H1 (cell line): Measurements from ENCODE around the gene TMEM269. TPM values are rescaled to one million over a fixed set of nuclear protein-coding genes. Genes with fewer than 3 reads are reported as not detected.

ENCODE experiments used
- CTCF ChIA-PET: fragments of 300-600 bp; sonication (Branson Sonifier 250); formaldehyde crosslinking; loops from one replicate; lab custom pipeline; 2021; ENCODE audit not compliant: partially characterized antibody; lab: Charles Lee
- POLR2A ChIA-PET: fragments of 300-600 bp; sonication (Branson Sonifier 250); formaldehyde crosslinking; loops from one replicate; lab custom pipeline; 2021; ENCODE audit warnings: inconsistent platforms; ENCODE audit not compliant: partially characterized antibody; lab: Charles Lee
- DNase-seq, 2 experiments: peaks; one replicate each; pipeline versions ENCODE4 v3.0.0 to v3.0.0-alpha.2; 2010 to 2022; ENCODE audit warnings: low spot score in 2 of 2, low read depth in 1 of 2, mixed read lengths in 1 of 2
- FAIRE-seq: peaks from 2 replicates; lab custom pipeline; 2011; peaks lifted over from hg19 to GRCh38; lab: Jason Lieb, UNC
- H2AFZ ChIP-seq: 2 replicates; pipeline ENCODE4 v1.8.1; 2012; ENCODE audit warnings: low read length, inconsistent platforms
- H2AK5ac ChIP-seq: 2 replicates; pipeline ENCODE4 v1.6.1; 2013; ENCODE audit warnings: low read depth, low read length
- H2BK120ac ChIP-seq: replicated peaks from 2 replicates; pipeline ENCODE3; 2013; ENCODE audit warnings: low read depth, low read length, inconsistent platforms
- H2BK12ac ChIP-seq: 2 replicates; pipeline ENCODE4 v1.6.1; 2013; ENCODE audit warnings: low read depth, low read length
- H2BK15ac ChIP-seq: 2 replicates; pipeline ENCODE4 v1.6.1; 2013; ENCODE audit warnings: low read length
- H2BK20ac ChIP-seq: 2 replicates; pipeline ENCODE4 v1.6.1; 2013; ENCODE audit warnings: low read length
- H2BK5ac ChIP-seq: 2 replicates; pipeline ENCODE4 v1.6.1; 2013; ENCODE audit warnings: low read depth, low read length
- H3K14ac ChIP-seq: 2 replicates; pipeline ENCODE4 v1.6.1; 2013; ENCODE audit warnings: inconsistent platforms; ENCODE audit not compliant: insufficient read length
- H3K18ac ChIP-seq: 2 replicates; pipeline ENCODE4 v1.6.1; 2013; ENCODE audit warnings: low read length; ENCODE audit errors: extremely low read depth
- H3K23ac ChIP-seq: 2 replicates; pipeline ENCODE4 v1.6.1; 2013; ENCODE audit warnings: inconsistent platforms; ENCODE audit not compliant: insufficient read length
- H3K23me2 ChIP-seq: 2 replicates; pipeline ENCODE4 v1.6.1; 2013; ENCODE audit warnings: low read depth, low read length
- H3K27ac ChIP-seq: 2 replicates; pipeline ENCODE4 v1.6.1; 2011; ENCODE audit warnings: low read depth, low read length, inconsistent platforms
- H3K27me3 ChIP-seq, 4 experiments: replicated peaks in 1 of 4; 1 replicate in 1 of 4; 2 replicates in 3 of 4; pipeline versions ENCODE4 v1.6.1 to v1.8.1; 2011 to 2013; ENCODE audit warnings: low read length in 3 of 4, mild to moderate bottlenecking in 3 of 4, inconsistent platforms in 2 of 4, mixed read lengths in 2 of 4, moderate library complexity in 1 of 4; ENCODE audit not compliant: control insufficient read depth in 3 of 4, insufficient read depth in 3 of 4; ENCODE audit errors: extremely low read depth in 1 of 4
- H3K36me3 ChIP-seq, 4 experiments: 2 replicates each; pipeline versions ENCODE4 v1.6.1 to v1.8.1; 2011 to 2013; ENCODE audit warnings: mild to moderate bottlenecking in 4 of 4, low read length in 3 of 4, moderate library complexity in 2 of 4, control low read depth in 1 of 4, inconsistent platforms in 1 of 4; ENCODE audit not compliant: insufficient read depth in 4 of 4, control insufficient read depth in 2 of 4
- H3K4ac ChIP-seq: replicated peaks from 2 replicates; pipeline ENCODE3; 2013; ENCODE audit warnings: low read length, low read depth, mixed read lengths, inconsistent platforms; ENCODE audit not compliant: insufficient read length
- H3K4me1 ChIP-seq, 4 experiments: replicated peaks in 1 of 4; 1 replicate in 1 of 4; 2 replicates in 3 of 4; pipeline versions ENCODE4 v1.6.1 to v1.8.1; 2011 to 2013; ENCODE audit warnings: low read length in 3 of 4, inconsistent platforms in 2 of 4, mixed read lengths in 1 of 4; ENCODE audit not compliant: insufficient read depth in 4 of 4, control insufficient read depth in 3 of 4
- H3K4me2 ChIP-seq, 2 experiments: 2 replicates each; pipeline versions ENCODE4 v1.6.1 to v1.8.1; 2011 to 2013; ENCODE audit warnings: low read depth in 2 of 2, low read length in 2 of 2, control low read depth in 1 of 2, inconsistent platforms in 1 of 2, mild to moderate bottlenecking in 1 of 2; ENCODE audit not compliant: insufficient read depth in 1 of 2
- H3K4me3 ChIP-seq, 4 experiments: fragments of 200-600, 300-600 bp in 1 of 4; sonication (generic), shearing (Covaris generic), sonication (Bioruptor Twin) in 1 of 4; 2 replicates each; pipeline versions ENCODE4 v1.5.1 to v1.8.1; 2011 to 2016; ENCODE audit warnings: low read length in 4 of 4, low read depth in 3 of 4, control low read depth in 2 of 4, inconsistent platforms in 2 of 4, mild to moderate bottlenecking in 2 of 4, mixed read lengths in 1 of 4, moderate library complexity in 1 of 4; ENCODE audit not compliant: insufficient read depth in 2 of 4; ENCODE audit errors: extremely low read depth in 1 of 4
- H3K56ac ChIP-seq: replicated peaks from 2 replicates; pipeline ENCODE3; 2013; ENCODE audit warnings: low read depth, mild to moderate bottlenecking, mixed read lengths, low read length, inconsistent platforms; ENCODE audit not compliant: insufficient read length
- H3K79me1 ChIP-seq: 2 replicates; pipeline ENCODE4 v1.6.1; 2013; ENCODE audit warnings: low read depth, low read length, control low read depth
- H3K79me2 ChIP-seq, 2 experiments: 2 replicates each; pipeline versions ENCODE4 v1.6.1 to v1.8.1; 2012 to 2013; ENCODE audit warnings: low read length in 2 of 2, mild to moderate bottlenecking in 2 of 2, inconsistent platforms in 1 of 2; ENCODE audit not compliant: insufficient read depth in 2 of 2, control insufficient read depth in 1 of 2
- H3K9ac ChIP-seq, 4 experiments: replicated peaks in 1 of 4; 1 replicate in 1 of 4; 2 replicates in 3 of 4; pipeline versions ENCODE4 v1.6.1 to v1.8.1; 2011 to 2013; ENCODE audit warnings: low read depth in 3 of 4, low read length in 3 of 4, control low read depth in 2 of 4, mild to moderate bottlenecking in 2 of 4, moderate library complexity in 2 of 4, inconsistent platforms in 1 of 4; ENCODE audit errors: extremely low read depth in 1 of 4
- H3K9me3 ChIP-seq, 2 experiments: 2 replicates each; pipeline versions ENCODE4 v1.6.1 to v1.8.1; 2012 to 2013; ENCODE audit warnings: mild to moderate bottlenecking in 2 of 2, moderate library complexity in 2 of 2, control low read depth in 1 of 2, inconsistent platforms in 1 of 2, low read depth in 1 of 2, low read length in 1 of 2, mixed read lengths in 1 of 2; ENCODE audit not compliant: insufficient read depth in 2 of 2
- H4K20me1 ChIP-seq, 2 experiments: replicated peaks in 1 of 2; 2 replicates each; pipeline versions ENCODE3 to v1.8.1; 2011 to 2013; ENCODE audit warnings: inconsistent platforms in 2 of 2, low read length in 2 of 2, mild to moderate bottlenecking in 1 of 2; ENCODE audit not compliant: insufficient read depth in 2 of 2, control insufficient read depth in 1 of 2
- H4K5ac ChIP-seq: 2 replicates; pipeline ENCODE4 v1.6.1; 2013; ENCODE audit warnings: low read length, low read depth, mixed read lengths, inconsistent platforms; ENCODE audit not compliant: insufficient read length
- H4K8ac ChIP-seq: 2 replicates; pipeline ENCODE4 v1.8.0; 2013; ENCODE audit warnings: mild to moderate bottlenecking, moderate library complexity, low read length, inconsistent platforms; ENCODE audit not compliant: insufficient read depth; ENCODE audit errors: extremely low read depth
- H4K91ac ChIP-seq: replicated peaks from 2 replicates; pipeline ENCODE3; 2013; ENCODE audit warnings: low read length, mixed read lengths, inconsistent platforms; ENCODE audit not compliant: insufficient read length
- NANOG ChIP-seq: IDR thresholded peaks from 2 replicates; pipeline ENCODE4 v1.6.1; 2011; ENCODE audit warnings: low read length, low read depth, mild to moderate bottlenecking, inconsistent platforms; ENCODE audit not compliant: insufficient read depth, poor library complexity, severe bottlenecking
- NRF1 ChIP-seq: IDR thresholded peaks from 2 replicates; pipeline ENCODE4 v1.6.1; 2011; ENCODE audit warnings: mild to moderate bottlenecking, low read depth, low read length, improper control_type of control experiment
- RXRA ChIP-seq: IDR thresholded peaks from 2 replicates; pipeline ENCODE4 v1.6.1; 2011; ENCODE audit warnings: low read depth, mild to moderate bottlenecking, low read length, moderate library complexity; ENCODE audit not compliant: insufficient read depth
- TAF7 ChIP-seq: optimal IDR thresholded peaks from 2 replicates; pipeline ENCODE3; 2011; ENCODE audit warnings: low read depth, mild to moderate bottlenecking, inconsistent platforms, low read length, moderate library complexity, borderline replicate concordance
- WGBS, 2 experiments: shearing (Covaris generic) in 1 of 2; methylation state at CpG; one replicate each; pipeline versions ENCODE4 v1.1.6 to v1.1.7; 2013 to 2015; ENCODE audit warnings: low lambda C conversion rate in 2 of 2, mixed read lengths in 2 of 2, inconsistent platforms in 1 of 2, low coverage in 1 of 2, missing lambda C conversion rate in 1 of 2; ENCODE audit not compliant: insufficient replicate concordance in 2 of 2, insufficient coverage in 1 of 2, insufficient read length in 1 of 2; ENCODE audit errors: extremely low coverage in 1 of 2, missing lambda C conversion rate in 1 of 2; 5-methylcytosine and 5-hydroxymethylcytosine counted together
- polyA plus RNA-seq, 7 experiments: library from polyadenylated mRNA; depleted of rRNA in 3 of 7; stranded (reverse) in 5 of 7; unstranded in 2 of 7; fragments of >200 nt in 5 of 7; fragments of 200-250 nt in 2 of 7; gene quantifications; 1 replicate in 5 of 7; 2 replicates in 1 of 7; 4 replicates in 1 of 7; pipeline versions ENCODE4 v1.2.1 to v1.2.3, GENCODE V29; 2011 to 2013; ENCODE audit warnings: missing spikeins in 2 of 7, mixed read lengths in 2 of 7
- total RNA-seq: library from RNA; stranded (reverse); fragmentation: NEBNext Ultra II Directional; extraction: Animal tissue kit (Norgen Biotek cat#: 25700); gene quantifications from 2 replicates; pipeline ENCODE4 v1.2.1, GENCODE V29; 2021

Gene TMEM269
- total and polyA plus RNA-seq, 2 of the 8 experiments (the other 6 are each of a cell fraction or from before 2014, with no cell fraction given) = 0.14 to 0.35 TPM

GRCh38 chr1:42750041-42750440 lies 34.8 kb upstream of the TMEM269 start:
- Histone ChIP-seq H2AK5ac (no peak overlapping the region), H2BK20ac (no peak overlapping the region), H3K23ac (no peak overlapping the region), H2BK120ac (no peak overlapping the region), H3K4me2 (no peak overlapping the region), H3K14ac (no peak overlapping the region), H2AFZ (no peak overlapping the region), H3K27ac (no peak overlapping the region), H3K9ac (no peak overlapping the region), H4K91ac (no peak overlapping the region), H3K18ac (no peak overlapping the region), H4K5ac (no peak overlapping the region), H3K27me3 (no peaks in the 10 kb centered on the region), H3K4me3 (no peak overlapping the region), H3K4ac (no peak overlapping the region), H3K56ac (no peak overlapping the region), H3K9me3 (peaks cover 4 to 9% of the 10 kb centered on the region in 2 experiments; a peak in 3 of 4 replicates), H2BK5ac (no peak overlapping the region), H2BK15ac (no peak overlapping the region), H3K79me2 (no peaks in the 10 kb centered on the region), H4K20me1 (peaks cover 0 to 4% of the 10 kb centered on the region in 2 experiments), H3K4me1 (no peaks in the 10 kb centered on the region), H4K8ac (no peak overlapping the region), H3K23me2 (no peaks in the 10 kb centered on the region), H3K79me1 (no peaks in the 10 kb centered on the region), H2BK12ac (no peak overlapping the region), H3K36me3 (peaks cover 23 to 62% (median 37%) of the 10 kb centered on the region in 4 experiments)
- FAIRE-seq = no peak
- no peak for DNase-seq
- CTCF ChIA-PET = interaction anchor here (0.8 to 7.8 kb wide), 3 partner anchors 15 to 172 kb away, joined by 3 to 62 read pairs (median 3); no protein-coding TSS in a partner anchor
- TF ChIP-seq NANOG (no peak), TAF7 (no peak), NRF1 (no peak), RXRA (no peak)
- WGBS, 2 experiments = 96% methylated on average over 12 of the region's 12 CpGs; no CpG with 5 or more reads in 1 of the 2 experiments
- POLR2A ChIA-PET = interaction anchor here (1.4 to 1.8 kb wide), 2 partner anchors 10 to 67 kb away, joined by 4 to 5 read pairs; partner anchors contain the start of genes CLDN19 and YBX1
